22Rv1 (cell line): ENCODE measurements around the gene TACC2.

Experiments used
- H3K27ac ChIP-seq: fragments of 450-650 bp; 2 replicates; pipeline ENCODE4 v1.5.1; 2017
- ZFX ChIP-seq: fragments of 450-650 bp; IDR thresholded peaks from 2 replicates; pipeline ENCODE4 v1.6.1; 2017; ENCODE audit warnings: antibody characterized with exemption, borderline replicate concordance
- TF ChIP-seq, protein P1 (sequence below): fragments of 450-650 bp; IDR thresholded peaks from 2 replicates; pipeline ENCODE4 v1.5.1; 2017; ENCODE audit warnings: mild to moderate bottlenecking

The TACC2 gene

DNA sequence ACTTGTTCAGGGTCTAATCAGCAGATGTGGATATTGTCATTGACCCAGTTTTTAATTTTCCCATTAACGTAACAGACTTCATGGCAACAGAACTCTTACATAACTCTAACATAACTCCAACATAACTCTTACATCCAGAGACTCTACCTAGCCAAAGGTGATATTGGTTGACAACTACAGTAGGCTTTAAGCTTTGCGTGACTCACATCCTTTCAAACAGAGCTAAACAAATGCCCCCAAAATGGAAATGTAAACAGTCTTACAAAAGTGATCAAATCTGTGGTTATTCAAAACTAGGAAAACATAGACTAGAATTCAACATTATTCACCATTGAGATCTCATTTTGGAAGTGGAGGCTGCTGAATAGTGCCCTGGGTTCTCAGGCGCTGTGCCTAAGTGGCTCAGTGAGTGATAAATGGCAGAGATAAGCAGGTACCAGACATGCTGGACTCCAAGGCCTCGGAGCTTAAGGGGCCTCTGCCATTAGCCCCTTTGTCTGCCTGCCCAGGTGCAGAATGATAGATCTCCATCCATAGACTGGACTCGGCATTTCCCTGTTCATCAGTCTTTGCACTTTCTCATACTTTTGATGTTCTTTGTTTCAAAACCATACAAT lies 247.8 kb downstream of the TACC2 start:
- H3K27ac ChIP-seq, result no peak overlapping the region
- TF ChIP-seq, protein P1, sequence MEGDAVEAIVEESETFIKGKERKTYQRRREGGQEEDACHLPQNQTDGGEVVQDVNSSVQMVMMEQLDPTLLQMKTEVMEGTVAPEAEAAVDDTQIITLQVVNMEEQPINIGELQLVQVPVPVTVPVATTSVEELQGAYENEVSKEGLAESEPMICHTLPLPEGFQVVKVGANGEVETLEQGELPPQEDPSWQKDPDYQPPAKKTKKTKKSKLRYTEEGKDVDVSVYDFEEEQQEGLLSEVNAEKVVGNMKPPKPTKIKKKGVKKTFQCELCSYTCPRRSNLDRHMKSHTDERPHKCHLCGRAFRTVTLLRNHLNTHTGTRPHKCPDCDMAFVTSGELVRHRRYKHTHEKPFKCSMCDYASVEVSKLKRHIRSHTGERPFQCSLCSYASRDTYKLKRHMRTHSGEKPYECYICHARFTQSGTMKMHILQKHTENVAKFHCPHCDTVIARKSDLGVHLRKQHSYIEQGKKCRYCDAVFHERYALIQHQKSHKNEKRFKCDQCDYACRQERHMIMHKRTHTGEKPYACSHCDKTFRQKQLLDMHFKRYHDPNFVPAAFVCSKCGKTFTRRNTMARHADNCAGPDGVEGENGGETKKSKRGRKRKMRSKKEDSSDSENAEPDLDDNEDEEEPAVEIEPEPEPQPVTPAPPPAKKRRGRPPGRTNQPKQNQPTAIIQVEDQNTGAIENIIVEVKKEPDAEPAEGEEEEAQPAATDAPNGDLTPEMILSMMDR, result no peak
- TF ChIP-seq ZFX, result no peak

DNA sequence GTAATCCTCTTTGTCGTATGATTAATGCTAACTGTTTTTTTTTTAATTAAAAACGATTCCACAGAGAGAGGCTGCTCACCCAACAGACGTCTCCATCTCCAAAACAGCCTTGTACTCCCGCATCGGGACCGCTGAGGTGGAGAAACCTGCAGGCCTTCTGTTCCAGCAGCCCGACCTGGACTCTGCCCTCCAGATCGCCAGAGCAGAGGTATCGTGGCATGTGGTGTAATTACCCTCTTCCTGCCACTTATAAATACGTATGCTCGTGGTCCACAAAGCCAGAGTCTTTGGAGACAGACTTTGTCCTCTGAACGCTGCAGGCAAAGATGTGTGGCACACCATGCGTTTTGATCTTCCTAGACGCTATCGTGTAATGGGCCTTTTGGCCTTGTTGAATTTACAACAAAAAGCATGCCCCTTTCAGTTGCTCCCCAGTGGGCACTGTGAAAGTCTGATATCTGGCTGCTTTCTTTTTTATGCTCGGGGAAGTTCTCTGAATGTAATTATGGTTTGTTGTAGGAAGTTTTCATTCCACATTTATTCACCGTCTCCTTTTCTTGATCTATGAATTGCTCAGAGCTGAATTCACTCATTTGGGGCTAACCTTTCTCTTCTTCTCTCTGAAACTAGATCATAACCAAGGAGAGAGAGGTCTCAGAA lies 248.5 kb downstream of the TACC2 start:
- TF ChIP-seq, protein P1, result no peak
- no peak for TF ChIP-seq ZFX
- no peak overlapping the region for H3K27ac ChIP-seq

DNA sequence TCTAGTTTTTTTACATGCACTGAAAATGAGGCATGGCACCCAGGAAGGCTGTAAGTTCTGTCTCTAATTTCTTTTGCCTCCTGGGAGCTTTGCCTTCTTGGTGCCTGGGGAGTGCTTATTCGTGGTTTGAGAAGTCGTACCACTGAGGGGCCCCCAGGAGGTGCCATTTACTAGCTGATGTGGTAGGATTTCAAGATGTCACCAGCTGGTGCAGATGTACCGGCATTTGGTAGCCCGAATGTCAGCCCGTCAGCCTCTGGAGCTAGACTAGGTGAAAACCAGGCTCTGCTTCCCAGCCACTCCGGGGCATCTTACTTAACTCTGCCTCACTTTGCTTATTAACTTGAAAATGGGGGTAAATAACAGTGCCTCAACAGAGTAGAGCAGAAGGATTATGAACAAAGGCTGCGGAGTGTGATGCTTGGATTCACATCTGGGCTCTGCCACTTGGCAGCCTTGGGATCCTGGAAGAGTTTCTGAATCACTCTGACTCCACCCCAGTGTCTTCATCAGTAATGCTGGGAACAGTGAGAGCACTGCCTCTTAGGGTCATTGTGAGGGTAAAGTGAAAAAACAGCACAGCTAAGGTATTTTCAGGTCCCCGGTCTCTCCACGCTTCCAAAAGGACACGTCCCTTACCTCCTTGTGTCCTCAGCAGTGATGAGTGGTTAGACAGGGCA lies 250.8 kb downstream of the TACC2 start:
- no peak for TF ChIP-seq ZFX
- TF ChIP-seq, protein P1, result no peak
- H3K27ac ChIP-seq, result no peak overlapping the region

DNA sequence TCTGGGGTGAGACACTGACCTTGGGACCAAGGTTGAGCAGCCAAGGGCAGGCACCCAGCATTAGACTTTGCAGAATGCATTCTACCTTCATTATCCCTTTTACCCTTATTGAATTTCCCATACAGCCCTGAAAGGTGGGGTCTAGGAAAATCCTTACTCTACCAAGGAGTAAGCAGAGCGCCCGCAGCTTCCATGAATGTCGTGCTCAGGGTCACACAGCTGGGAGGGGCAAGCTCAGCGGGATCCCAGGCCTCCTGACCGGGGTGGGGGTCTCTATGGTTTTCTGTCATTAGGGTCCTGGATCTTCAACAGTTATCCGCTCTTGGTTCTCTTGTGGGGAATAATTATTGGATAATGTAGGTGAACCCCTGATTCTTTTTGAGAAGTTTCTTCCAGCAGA lies 251.4 kb downstream of the TACC2 start:
- TF ChIP-seq, protein P1, result no peak
- no peak for TF ChIP-seq ZFX
- no peak overlapping the region for H3K27ac ChIP-seq

DNA sequence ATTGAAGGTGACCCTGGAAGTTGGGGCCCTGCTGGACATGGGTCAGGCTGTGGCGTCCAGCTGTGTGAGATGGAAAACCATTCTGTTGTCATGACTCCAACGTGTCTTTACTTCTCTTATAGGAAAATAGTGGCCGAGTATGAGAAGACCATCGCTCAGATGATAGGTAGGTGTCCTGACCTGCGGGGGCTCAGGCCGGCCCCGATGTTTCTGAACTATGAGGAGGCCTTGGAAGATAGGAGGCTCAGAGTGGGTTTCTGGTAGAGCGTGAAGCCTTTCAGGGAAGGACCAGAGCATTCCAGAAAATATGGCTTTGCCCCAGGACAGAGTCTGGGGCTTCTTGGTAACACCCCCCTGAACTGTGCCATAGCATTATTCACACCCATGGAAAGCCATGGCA lies 252.9 kb downstream of the TACC2 start:
- TF ChIP-seq, protein P1, result no peak
- no peak for TF ChIP-seq ZFX
- no peak overlapping the region for H3K27ac ChIP-seq

DNA sequence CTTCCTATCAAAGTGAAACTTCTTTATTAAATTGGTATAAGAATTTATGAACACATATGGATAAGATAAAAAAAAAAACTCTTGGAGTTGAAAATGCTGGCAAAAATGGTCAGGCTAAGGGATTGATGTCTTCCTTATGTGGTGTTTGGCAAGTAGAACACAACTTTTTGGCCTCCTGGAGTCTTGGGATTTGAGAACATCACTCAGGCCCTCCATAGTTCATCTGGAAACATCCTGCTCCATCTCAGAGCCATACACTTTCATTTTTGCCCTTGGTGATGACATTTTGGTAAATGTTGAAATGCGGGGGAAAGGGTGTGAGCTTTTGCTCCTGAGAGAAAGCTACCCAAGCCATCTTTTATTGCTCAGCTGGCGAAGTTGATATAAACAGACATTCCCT lies 254.6 kb downstream of the TACC2 start:
- no peak overlapping the region for H3K27ac ChIP-seq
- TF ChIP-seq ZFX, result no peak
- TF ChIP-seq, protein P1, result no peak
